ENCODE measurements around the gene USP6.
"Not testable (repeated sequence)": the region's sequence is repeated elsewhere in the genome, so short reads cannot be mapped to it uniquely, and the experiment has no call there.

Gene USP6

GRCh38 chr17:5136580-5137412 is 21.0 kb downstream of the USP6 start:
- DNase-seq: not testable (repeated sequence)

DNA sequence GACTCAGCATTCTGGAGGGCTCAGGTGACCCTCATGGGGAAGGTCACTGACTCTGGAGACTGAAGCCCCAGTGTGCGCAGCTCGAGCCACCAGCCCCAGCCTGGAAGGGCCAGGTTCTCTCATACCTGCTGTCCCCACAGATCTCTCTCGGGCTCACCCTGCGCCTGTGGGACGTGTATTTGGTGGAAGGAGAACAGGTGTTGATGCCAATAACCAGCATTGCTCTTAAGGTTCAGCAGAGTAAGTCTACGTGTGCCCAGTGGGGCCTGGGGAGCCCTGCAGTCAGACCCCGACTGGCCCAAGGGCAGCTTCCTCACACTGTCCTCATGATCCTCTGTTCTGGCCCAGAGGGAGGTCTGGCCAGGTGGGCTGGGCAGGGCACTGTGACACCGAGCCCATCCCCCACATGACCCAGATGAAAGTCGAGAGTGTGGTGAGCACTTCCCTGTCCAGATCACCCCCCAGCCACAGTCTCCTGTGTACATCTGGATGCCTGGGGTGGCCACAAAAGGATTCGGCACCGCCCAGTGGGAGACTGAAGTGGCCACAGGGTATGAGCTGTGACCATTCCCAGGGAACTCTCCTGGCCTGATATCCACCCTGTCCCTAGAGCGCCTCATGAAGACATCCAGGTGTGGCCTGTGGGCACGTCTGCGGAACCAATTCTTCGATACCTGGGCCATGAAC is 21.8 kb downstream of the USP6 start:
- not testable (repeated sequence) for DNase-seq

DNA sequence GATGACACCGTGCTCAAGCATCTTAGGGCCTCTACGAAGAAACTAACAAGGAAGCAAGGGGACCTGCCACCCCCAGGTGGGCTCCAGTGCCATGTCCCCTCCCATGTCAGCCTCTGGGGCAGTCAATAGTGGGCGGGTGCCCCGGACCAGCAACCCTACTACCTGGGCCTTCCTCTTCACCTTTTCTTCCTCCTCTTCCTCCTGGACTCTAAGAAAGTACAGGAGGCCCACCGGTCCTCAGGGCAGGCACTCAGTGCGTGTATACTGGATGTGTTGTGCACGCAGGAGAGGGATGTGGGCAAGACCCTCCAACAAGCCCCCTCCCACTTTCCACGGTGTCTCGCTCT is 22.3 kb downstream of the USP6 start:
- DNase-seq: not testable (repeated sequence)

- no peak for DNase-seq
These were observed 23.0 kb downstream of the USP6 start for GRCh38 chr17:5138616-5139457.

DNA sequence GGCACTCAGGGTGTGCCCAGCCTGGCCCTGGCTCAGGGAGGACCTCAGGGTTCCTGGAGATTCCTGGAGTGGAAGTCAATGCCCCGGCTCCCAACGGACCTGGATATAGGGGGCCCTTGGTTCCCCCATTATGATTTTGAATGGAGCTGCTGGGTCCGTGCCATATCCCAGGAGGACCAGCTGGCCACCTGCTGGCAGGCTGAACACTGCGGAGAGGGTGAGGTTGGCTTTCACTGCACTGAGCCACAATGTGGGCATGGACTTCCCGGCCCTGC is 23.6 kb downstream of the USP6 start:
- DNase-seq: no peak

DNA sequence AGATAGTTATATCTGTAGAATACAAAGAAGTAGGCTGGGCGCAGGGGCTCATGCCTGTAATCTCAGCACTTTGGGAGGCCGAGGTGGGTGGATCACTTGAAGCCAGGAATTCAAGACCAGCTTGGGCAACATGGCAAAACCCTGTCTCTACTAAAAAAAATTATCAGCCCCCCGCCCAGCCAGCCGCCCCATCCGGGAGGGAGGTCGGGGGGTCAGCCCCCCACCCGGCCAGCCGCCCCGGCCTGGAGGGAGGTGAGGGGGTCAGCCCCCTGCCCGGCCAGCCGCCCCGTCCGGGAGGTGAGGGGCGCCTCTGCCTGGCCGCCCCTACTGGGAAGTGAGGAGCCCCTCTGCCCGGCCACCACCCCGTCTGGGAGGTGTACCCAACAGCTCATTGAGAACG is 27.0 kb downstream of the USP6 start:
- DNase-seq: not testable (repeated sequence)

GRCh38 chr17:5146122-5146521 is 30.3 kb downstream of the USP6 start:
- not testable (repeated sequence) for DNase-seq

DNA sequence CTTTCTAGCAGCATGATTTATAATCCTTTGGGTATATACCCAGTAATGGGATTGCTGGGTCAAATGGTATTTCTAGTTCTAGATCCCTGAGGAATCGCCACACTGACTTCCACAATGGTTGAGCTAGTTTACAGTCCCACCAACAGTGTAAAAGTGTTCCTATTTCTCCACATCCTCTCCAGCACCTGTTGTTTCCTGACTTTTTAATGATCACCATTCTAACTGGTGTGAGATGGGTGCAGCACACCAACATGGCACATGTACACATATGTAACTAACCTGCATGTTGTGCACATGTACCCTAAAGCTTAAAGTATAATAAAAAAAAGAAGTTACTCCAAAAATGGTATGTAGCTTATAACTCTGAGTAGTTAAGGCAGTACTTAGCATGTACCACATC is 44.9 kb downstream of the USP6 start:
- not testable (repeated sequence) for DNase-seq

DNA sequence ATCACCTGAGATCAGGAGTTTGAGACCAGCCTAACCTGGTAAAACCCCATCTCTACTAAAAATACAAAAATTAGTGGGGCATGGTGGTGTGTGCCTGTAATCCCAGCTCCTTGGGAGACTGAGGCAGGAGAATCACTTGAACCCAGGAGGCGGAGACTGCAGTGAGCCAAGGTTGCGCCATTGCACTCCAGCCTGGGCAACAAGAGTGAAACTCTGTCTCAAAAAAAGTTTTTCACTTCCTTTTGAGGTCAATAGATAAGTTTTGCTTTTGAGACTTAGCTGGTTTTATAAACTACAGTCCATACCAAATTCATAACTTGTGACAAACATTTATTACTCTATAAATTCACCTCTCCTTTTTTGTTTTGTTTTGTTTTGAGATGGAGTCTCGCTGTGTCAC is 46.0 kb downstream of the USP6 start:
- not testable (repeated sequence) for DNase-seq

GRCh38 chr17:5164436-5164835 is 48.6 kb downstream of the USP6 start:
- DNase-seq: no peak

DNA sequence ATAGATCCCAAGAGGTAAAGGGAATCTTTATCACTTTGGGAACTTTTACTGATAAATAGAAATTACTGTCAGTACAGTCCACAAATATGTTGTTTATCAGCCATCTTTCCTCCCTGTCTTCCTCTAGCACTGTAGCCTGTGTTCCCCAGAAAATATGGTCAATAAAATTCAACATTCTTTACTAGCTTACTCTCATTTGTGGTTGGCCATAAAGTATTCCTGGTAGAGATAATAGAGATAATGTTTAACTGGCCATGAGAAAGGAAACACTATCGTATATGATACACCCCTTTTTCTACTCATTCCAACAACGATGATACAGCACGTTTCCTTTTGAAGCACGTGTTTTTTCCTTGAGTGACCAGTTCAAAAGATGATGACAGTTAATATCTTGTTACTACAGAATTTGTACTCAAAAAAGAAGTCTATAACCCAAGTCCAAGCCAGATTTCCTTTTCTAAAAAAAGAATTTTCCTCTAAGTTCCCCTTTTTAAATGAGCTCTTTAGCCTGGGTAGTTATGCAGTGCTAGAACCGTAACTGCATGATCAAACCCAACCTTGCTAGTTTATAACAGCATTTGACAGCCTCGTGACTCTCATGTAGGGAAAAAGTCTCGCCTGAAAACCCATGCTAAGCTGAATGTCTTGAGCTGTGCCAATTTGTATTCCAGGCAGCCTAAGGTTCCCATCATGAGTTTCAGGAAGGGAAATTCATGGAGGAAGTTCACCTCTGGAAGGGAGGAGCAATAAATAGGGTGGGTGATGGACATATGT is 50.1 kb downstream of the USP6 start:
- DNase-seq: not testable (repeated sequence)

- not testable (repeated sequence) for DNase-seq
These were observed 59.2 kb downstream of the USP6 start for GRCh38 chr17:5175027-5175426.

DNA sequence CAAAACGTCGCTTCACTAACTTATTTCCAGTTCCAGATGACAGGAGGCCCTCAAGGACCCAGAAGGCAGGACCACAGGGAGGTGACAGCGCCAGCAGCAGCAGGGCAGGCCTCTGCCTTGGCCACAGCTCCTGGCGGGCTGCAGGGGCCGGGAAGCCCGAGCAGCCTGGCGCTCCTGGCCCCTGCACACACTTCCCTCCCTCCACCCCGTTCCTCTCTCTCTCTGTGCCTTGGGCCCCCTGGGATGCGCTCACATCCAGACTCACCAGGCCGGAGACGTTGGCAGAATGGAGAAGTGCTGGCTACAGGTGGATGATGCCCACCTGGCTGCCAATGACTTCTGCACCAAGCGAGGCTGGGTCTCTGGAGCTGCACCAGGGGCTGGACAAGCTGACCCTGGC is 63.2 kb downstream of the USP6 start:
- DNase-seq: no peak

- DNase-seq: no peak
These were observed 65.9 kb downstream of the USP6 start for GRCh38 chr17:5181509-5182305.

- DNase-seq: no peak
These were observed 67.0 kb downstream of the USP6 start for GRCh38 chr17:5182597-5183409.

- no peak for DNase-seq
These were observed 67.6 kb downstream of the USP6 start for GRCh38 chr17:5183410-5183793.

GRCh38 chr17:5184288-5184687 is 68.5 kb downstream of the USP6 start:
- DNase-seq: no peak

DNA sequence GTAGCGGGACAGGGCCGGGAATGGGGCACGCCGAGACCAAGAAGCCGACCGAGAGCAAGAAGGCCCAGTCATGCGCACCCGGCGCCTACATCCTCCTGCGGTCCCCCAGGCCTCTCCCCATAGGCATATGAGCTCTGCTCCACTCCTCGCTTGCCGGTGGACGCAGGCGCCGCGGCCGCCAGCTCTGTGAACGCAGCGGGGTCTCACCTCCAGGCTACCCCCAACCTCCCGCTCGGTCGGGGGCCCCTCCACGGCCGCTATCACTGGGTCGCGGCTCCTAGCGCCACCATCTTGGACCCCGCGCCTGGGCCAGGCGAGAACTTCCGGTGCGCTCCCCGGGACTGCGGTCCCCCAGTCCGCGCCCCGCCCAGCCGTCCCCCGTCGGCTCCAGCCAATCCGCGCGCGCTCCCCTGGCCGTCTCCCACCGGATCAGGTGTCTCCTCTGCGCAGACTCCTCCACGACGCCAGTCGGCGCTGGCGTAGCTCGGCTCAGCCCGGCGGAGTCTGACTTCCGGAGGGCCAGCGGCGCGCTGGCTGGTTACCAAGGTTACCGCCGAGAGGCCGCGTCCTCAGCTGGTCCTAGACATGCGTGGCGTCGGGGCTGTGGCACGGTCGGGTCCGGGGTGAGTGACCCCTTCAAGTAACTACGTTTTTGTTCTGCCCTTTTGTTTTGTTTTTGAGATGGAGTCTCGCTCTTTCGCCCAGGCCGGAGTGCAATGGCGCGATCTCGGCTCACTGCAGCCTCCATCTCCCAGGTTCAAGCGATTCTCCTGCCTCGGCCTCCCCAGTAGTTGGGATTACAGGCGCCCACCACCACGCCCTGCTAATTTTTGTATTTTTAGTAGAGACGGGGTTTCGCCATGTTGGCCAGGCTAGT is 75.9 kb downstream of the USP6 start, which contains the start of gene ZNF594:
ZNF594 (minus strand) TSS at position 328 of the 877 bp plus-strand sequence. CDS start 7,612 bp downstream, outside the sequence.
- DNase-seq: peak; percentile 44

- DNase-seq: no peak
These were observed 78.5 kb downstream of the USP6 start for GRCh38 chr17:5194346-5194745.

DNA sequence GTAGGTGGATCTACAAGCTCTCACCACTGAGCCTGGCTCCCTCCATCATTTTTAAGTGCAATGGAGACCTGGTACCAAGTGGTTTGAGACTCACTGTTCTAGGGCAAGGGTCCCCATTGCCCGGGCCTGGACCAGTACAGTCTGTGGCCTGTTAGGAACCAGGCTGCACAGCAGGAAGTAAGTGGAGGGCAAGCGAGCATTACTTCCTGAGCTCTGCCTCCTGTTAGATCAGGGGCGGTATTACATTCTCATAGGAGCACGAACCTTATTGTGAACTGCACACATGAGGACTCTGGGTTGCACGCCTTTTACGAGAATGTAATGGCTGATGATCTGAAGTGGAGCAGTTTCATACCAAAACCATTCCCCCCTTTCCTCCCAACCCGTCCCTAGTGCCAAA is 82.6 kb downstream of the USP6 start:
- DNase-seq: no peak
